Caco-2 (cell line): ENCODE results near the gene ALDH3B2. TPM values are rescaled to one million over a fixed set of nuclear protein-coding genes. Genes with fewer than 3 reads are reported as not detected.
"Not testable (repeated sequence)": the region's sequence is repeated elsewhere in the genome, so short reads cannot be mapped to it uniquely, and the experiment has no call there.

Experiments used
- BruUV-seq: library from RNA; stranded (reverse); fragments of 400-500 nt; replicated peaks from 2 replicates; lab custom pipeline; 2021; lab: Mats Ljungman, UMichigan
- CTCF ChIA-PET: fragments of 300-600 bp; sonication (Branson Sonifier 250); formaldehyde crosslinking; loops from one replicate; lab custom pipeline; 2022; ENCODE audit warnings: antibody characterized with exemption; lab: Charles Lee
- POLR2A ChIA-PET: fragments of 300-600 bp; sonication (Branson Sonifier 250); formaldehyde crosslinking; loops from one replicate; lab custom pipeline; 2022; ENCODE audit warnings: antibody characterized with exemption; lab: Charles Lee
- DNase-seq, 2 experiments: peaks; one replicate each; pipeline versions ENCODE4 v3.0.0 to v3.0.0-alpha.2; 2020 to 2022
- H3K27me3 ChIP-seq: replicated peaks from 2 replicates; pipeline ENCODE4 v1.6.0; 2011; ENCODE audit warnings: low read length; ENCODE audit not compliant: control insufficient read depth, insufficient read depth
- H3K36me3 ChIP-seq: 2 replicates; pipeline ENCODE4 v1.5.1; 2011; ENCODE audit warnings: low read length; ENCODE audit not compliant: control insufficient read depth, insufficient read depth
- H3K4me1 ChIP-seq: fragments of 250-450 bp; sonication (Bioruptor Pico); 2 replicates; pipeline ENCODE4 v1.5.1; 2020; ENCODE audit warnings: mild to moderate bottlenecking
- H3K4me3 ChIP-seq: 2 replicates; pipeline ENCODE4 v1.5.1; 2011; ENCODE audit warnings: low read depth, mild to moderate bottlenecking, control low read depth, low read length
- H3K9me3 ChIP-seq: fragments of 250-450 bp; sonication (Bioruptor Pico); 2 replicates; pipeline ENCODE4 v1.5.1; 2020; ENCODE audit warnings: mild to moderate bottlenecking, moderate library complexity
- H3K27ac Mint-ChIP-seq: one replicate; pipeline ENCODE4 v1.8.0; 2022; ENCODE audit warnings: mixed read lengths; ENCODE audit not compliant: unreplicated experiment
- H3K27me3 Mint-ChIP-seq: one replicate; pipeline ENCODE4 v1.8.0; 2022; ENCODE audit warnings: mixed read lengths; ENCODE audit not compliant: insufficient read depth, unreplicated experiment
- H3K36me3 Mint-ChIP-seq: one replicate; pipeline ENCODE4 v1.8.0; 2022; ENCODE audit warnings: mild to moderate bottlenecking, mixed read lengths; ENCODE audit not compliant: insufficient read depth, unreplicated experiment
- H3K4me1 Mint-ChIP-seq: one replicate; pipeline ENCODE4 v1.8.0; 2022; ENCODE audit warnings: low read depth, mixed read lengths; ENCODE audit not compliant: unreplicated experiment
- H3K4me3 Mint-ChIP-seq: one replicate; pipeline ENCODE4 v1.8.0; 2022; ENCODE audit warnings: mild to moderate bottlenecking, moderate library complexity, mixed read lengths; ENCODE audit not compliant: unreplicated experiment
- H3K9me3 Mint-ChIP-seq: one replicate; pipeline ENCODE4 v1.8.0; 2022; ENCODE audit warnings: mixed read lengths; ENCODE audit not compliant: unreplicated experiment
- CTCF ChIP-seq, 2 experiments: fragments of 200-600 bp in 1 of 2; IDR thresholded peaks; 1 replicate in 1 of 2; 2 replicates in 1 of 2; pipeline versions ENCODE4 v1.5.1 to v1.8.0; 2011 to 2022; ENCODE audit warnings: antibody characterized with exemption in 1 of 2, control low read depth in 1 of 2, inconsistent platforms in 1 of 2, low read depth in 1 of 2, low read length in 1 of 2, mild to moderate bottlenecking in 1 of 2, moderate library complexity in 1 of 2; ENCODE audit not compliant: insufficient read depth in 1 of 2, severe bottlenecking in 1 of 2, unreplicated experiment in 1 of 2
- intact Hi-C: fragments of 100-400 bp; cut with micrococcal nuclease; formaldehyde crosslinking; loops from one replicate; pipeline ENCODE4 v1.10.0; 2022; ENCODE audit not compliant: unreplicated experiment
- total RNA-seq: library from RNA; stranded (reverse); gene quantifications from 2 replicates; pipeline ENCODE4 v1.2.3, GENCODE V29; 2022

The ALDH3B2 gene
- total RNA-seq, 1 experiment from 2014 or later = 0.54 TPM

GRCh38 chr11:67689178-67689577 is 14.8 kb upstream of the ALDH3B2 start:
- Mint-ChIP-seq H3K36me3 (no peaks in the 10 kb centered on the region), H3K4me3 (no peak overlapping the region), H3K9me3 (no peaks in the 10 kb centered on the region), H3K27ac (no peak overlapping the region), H3K27me3 (no peaks in the 10 kb centered on the region), H3K4me1 (no peaks in the 10 kb centered on the region)
- Histone ChIP-seq H3K4me3 (no peak overlapping the region), H3K36me3 (no peaks in the 10 kb centered on the region), H3K27me3 (no peaks in the 10 kb centered on the region), H3K9me3 (no peaks in the 10 kb centered on the region), H3K4me1 (peaks cover 7% of the 10 kb centered on the region; the same call in 1 of the 2 replicates)
- no peak for TF ChIP-seq CTCF (IDR thresholded peaks at IDR 0.05; ENCODE audit: insufficient read depth in 1 of 2, low read depth in 1 of 2, low read length in 1 of 2, severe bottlenecking in 1 of 2, unreplicated experiment in 1 of 2)
- intact Hi-C loops = no loop called here
- ChIA-PET POLR2A (no interaction called here), CTCF (no interaction called here)
- BruUV-seq = no TSS peak
- no peak for DNase-seq

- no peak overlapping the region for H3K27ac Mint-ChIP-seq
- no peaks in the 10 kb centered on the region for H3K9me3 ChIP-seq
- H3K4me1 Mint-ChIP-seq = peaks cover 7% of the 10 kb centered on the region
- POLR2A ChIA-PET = no interaction called here
- BruUV-seq = no TSS peak
- H3K9me3 Mint-ChIP-seq = no peaks in the 10 kb centered on the region
- no peak for TF ChIP-seq CTCF (IDR thresholded peaks at IDR 0.05; ENCODE audit: insufficient read depth in 1 of 2, low read depth in 1 of 2, low read length in 1 of 2, severe bottlenecking in 1 of 2, unreplicated experiment in 1 of 2)
- H3K36me3 Mint-ChIP-seq = no peaks in the 10 kb centered on the region
- CTCF ChIA-PET = interaction anchor here (0.7 kb wide), 1 partner anchor 63 kb away, joined by 8 read pairs; no protein-coding TSS in a partner anchor
- H3K27me3 ChIP-seq = no peaks in the 10 kb centered on the region
- DNase-seq = no peak
- H3K4me1 ChIP-seq = peaks cover 11% of the 10 kb centered on the region
- intact Hi-C loops = no loop called here
- H3K36me3 ChIP-seq = no peaks in the 10 kb centered on the region
- H3K4me3 ChIP-seq = no peak overlapping the region
- H3K4me3 Mint-ChIP-seq = no peak overlapping the region
- no peaks in the 10 kb centered on the region for H3K27me3 Mint-ChIP-seq
These were observed 13.6 kb upstream of the ALDH3B2 start for GRCh38 chr11:67687986-67688385.

GRCh38 chr11:67685641-67686332 is 11.4 kb upstream of the ALDH3B2 start:
- H3K9me3 ChIP-seq, H3K36me3 Mint-ChIP-seq, H3K36me3 ChIP-seq, intact Hi-C loops, BruUV-seq, H3K27me3 Mint-ChIP-seq, DNase-seq, H3K27ac Mint-ChIP-seq, H3K4me3 Mint-ChIP-seq, POLR2A ChIA-PET, H3K9me3 Mint-ChIP-seq, H3K27me3 ChIP-seq, H3K4me3 ChIP-seq: not testable (repeated sequence)
- H3K4me1 ChIP-seq = peaks cover 26% of the 10 kb centered on the region
- CTCF ChIA-PET = interaction anchor here (0.8 kb wide), 2 partner anchors 56 to 93 kb away, joined by 3 to 8 read pairs; partner anchors contain the start of gene NUDT8
- H3K4me1 Mint-ChIP-seq = peaks cover 23% of the 10 kb centered on the region

- intact Hi-C loops = loop anchor here (1.0 kb wide), 1 partner anchor 8 kb away; the partner anchor contains the start of gene ALDH3B2
- H3K9me3 Mint-ChIP-seq, BruUV-seq, H3K36me3 ChIP-seq, POLR2A ChIA-PET, H3K36me3 Mint-ChIP-seq, H3K27me3 ChIP-seq, H3K27me3 Mint-ChIP-seq, H3K4me3 ChIP-seq, H3K9me3 ChIP-seq: not testable (repeated sequence)
- peaks cover 23% of the 10 kb centered on the region for H3K4me1 Mint-ChIP-seq
- peak; percentile 57 to 67 for DNase-seq
- CTCF ChIA-PET = interaction anchor here (1.2 kb wide), 1 partner anchor 16 kb away, joined by 3 read pairs; no protein-coding TSS in a partner anchor
- H3K27ac Mint-ChIP-seq = peak overlapping the region; percentile 33
- H3K4me3 Mint-ChIP-seq = peak overlapping the region; percentile 7
- peaks cover 24% of the 10 kb centered on the region for H3K4me1 ChIP-seq
These were observed 8.0 kb upstream of the ALDH3B2 start for GRCh38 chr11:67682126-67683034.
